HepG2 (cell line): ENCODE results near the gene COQ5. TPM values are rescaled to one million over a fixed set of nuclear protein-coding genes. Genes with fewer than 3 reads are reported as not detected.

ENCODE experiments used
- BCL6 ChIP-seq: IDR thresholded peaks from 2 replicates; pipeline ENCODE4 v1.6.1; 2016; ENCODE audit warnings: missing genetic modification reagents, missing compliant biosample characterization
- CREB3 ChIP-seq: sonication (generic); formaldehyde crosslinking; IDR thresholded peaks from 2 replicates; pipeline ENCODE4 v1.5.0; 2020; ENCODE audit warnings: missing genetic modification reagents
- CTCF ChIP-seq: sonication (generic); formaldehyde crosslinking; IDR thresholded peaks from 2 replicates; pipeline ENCODE4 v1.5.0; 2020; ENCODE audit warnings: mild to moderate bottlenecking, missing genetic modification reagents, moderate library complexity
- SOX5 ChIP-seq: IDR thresholded peaks from 2 replicates; pipeline ENCODE4 v1.6.1; 2016; ENCODE audit warnings: borderline replicate concordance
- ZBTB38 ChIP-seq: sonication (generic); formaldehyde crosslinking; IDR thresholded peaks from 2 replicates; pipeline ENCODE4 v1.5.1; 2020; ENCODE audit warnings: mild to moderate bottlenecking, missing genetic modification reagents
- ZFP36L1 ChIP-seq: sonication (generic); formaldehyde crosslinking; IDR thresholded peaks from 2 replicates; pipeline ENCODE4 v1.8.0; 2022; ENCODE audit warnings: mild to moderate bottlenecking, missing genetic modification reagents, moderate library complexity
- ZKSCAN5 ChIP-seq: sonication (generic); formaldehyde crosslinking; IDR thresholded peaks from 2 replicates; pipeline ENCODE4 v1.5.1; 2020; ENCODE audit warnings: mild to moderate bottlenecking, missing genetic modification reagents
- ZNF143 ChIP-seq: sonication (generic); formaldehyde crosslinking; IDR thresholded peaks from 2 replicates; pipeline ENCODE4 v1.4.0; 2020; ENCODE audit warnings: missing genetic modification reagents
- ZNF225 ChIP-seq: sonication (generic); formaldehyde crosslinking; IDR thresholded peaks from 2 replicates; pipeline ENCODE4 v1.4.0; 2020; ENCODE audit warnings: mild to moderate bottlenecking, missing genetic modification reagents
- ZNF3 ChIP-seq: IDR thresholded peaks from 2 replicates; pipeline ENCODE4 v1.7.0; 2017; ENCODE audit warnings: inconsistent platforms
- ZNF878 ChIP-seq: sonication (generic); formaldehyde crosslinking; IDR thresholded peaks from 2 replicates; pipeline ENCODE4 v1.8.1; 2023; ENCODE audit warnings: mild to moderate bottlenecking, missing genetic modification reagents, moderate library complexity
- ZSCAN25 ChIP-seq: sonication (generic); formaldehyde crosslinking; IDR thresholded peaks from 2 replicates; pipeline ENCODE4 v1.8.0; 2022; ENCODE audit warnings: mild to moderate bottlenecking, missing genetic modification reagents
- polyA plus RNA-seq, 8 experiments: library from polyadenylated mRNA; depleted of rRNA in 3 of 8; stranded (reverse) in 7 of 8; unstranded in 1 of 8; fragments of >200 nt; fragmentation: Illumina TruSeq in 4 of 8; extraction: Trizol in 4 of 8; gene quantifications; 2 replicates each; pipeline versions ENCODE4 v1.2.1 to v1.2.3, GENCODE V29; 2011 to 2016; ENCODE audit warnings: low read depth in 4 of 8, missing spikeins in 1 of 8, mixed read lengths in 1 of 8; ENCODE audit not compliant: insufficient read depth in 1 of 8
- total RNA-seq, 5 experiments: library from RNA; depleted of rRNA; stranded (reverse); fragments of >200 nt; fragmentation: Illumina TruSeq; extraction: Trizol; gene quantifications; 2 replicates each; pipeline ENCODE4 v1.2.3, GENCODE V29; 2016; ENCODE audit warnings: low read depth in 1 of 5
- TF ChIP-seq, protein P1 (sequence below): sonication (generic); formaldehyde crosslinking; IDR thresholded peaks from 2 replicates; pipeline ENCODE4 v1.4.0; 2020; ENCODE audit warnings: missing genetic modification reagents
- TF ChIP-seq, protein P2 (sequence below): sonication (generic); formaldehyde crosslinking; IDR thresholded peaks from 2 replicates; pipeline ENCODE4 v1.8.1; 2023; ENCODE audit warnings: mild to moderate bottlenecking, missing genetic modification reagents
- TF ChIP-seq, protein P3 (sequence below): sonication (generic); formaldehyde crosslinking; IDR thresholded peaks from 2 replicates; pipeline ENCODE4 v1.4.0; 2020; ENCODE audit warnings: missing genetic modification reagents; ENCODE audit errors: not compliant biosample characterization
- TF ChIP-seq, protein P4 (sequence below): sonication (generic); formaldehyde crosslinking; IDR thresholded peaks from 2 replicates; pipeline ENCODE4 v1.5.0; 2020; ENCODE audit warnings: mild to moderate bottlenecking, low read depth, missing genetic modification reagents, borderline replicate concordance
- TF ChIP-seq, protein P5 (sequence below): sonication (generic); formaldehyde crosslinking; IDR thresholded peaks from 2 replicates; pipeline ENCODE4 v1.5.1; 2020; ENCODE audit warnings: missing genetic modification reagents, mild to moderate bottlenecking, borderline replicate concordance

The COQ5 gene
- total and polyA plus RNA-seq, 2 of the 13 experiments (the other 11 are each of a cell fraction or from before 2014, with no cell fraction given) = 36.4 to 41.5 TPM

- TF ChIP-seq CREB3 (CRISPR knock-in tag) = no peak
- TF ChIP-seq BCL6 = 0 out of 2 replicates have a peak, but pooled peaks have one; percentile 3
- no peak for TF ChIP-seq ZFP36L1 (CRISPR knock-in tag)
- TF ChIP-seq, protein P1, sequence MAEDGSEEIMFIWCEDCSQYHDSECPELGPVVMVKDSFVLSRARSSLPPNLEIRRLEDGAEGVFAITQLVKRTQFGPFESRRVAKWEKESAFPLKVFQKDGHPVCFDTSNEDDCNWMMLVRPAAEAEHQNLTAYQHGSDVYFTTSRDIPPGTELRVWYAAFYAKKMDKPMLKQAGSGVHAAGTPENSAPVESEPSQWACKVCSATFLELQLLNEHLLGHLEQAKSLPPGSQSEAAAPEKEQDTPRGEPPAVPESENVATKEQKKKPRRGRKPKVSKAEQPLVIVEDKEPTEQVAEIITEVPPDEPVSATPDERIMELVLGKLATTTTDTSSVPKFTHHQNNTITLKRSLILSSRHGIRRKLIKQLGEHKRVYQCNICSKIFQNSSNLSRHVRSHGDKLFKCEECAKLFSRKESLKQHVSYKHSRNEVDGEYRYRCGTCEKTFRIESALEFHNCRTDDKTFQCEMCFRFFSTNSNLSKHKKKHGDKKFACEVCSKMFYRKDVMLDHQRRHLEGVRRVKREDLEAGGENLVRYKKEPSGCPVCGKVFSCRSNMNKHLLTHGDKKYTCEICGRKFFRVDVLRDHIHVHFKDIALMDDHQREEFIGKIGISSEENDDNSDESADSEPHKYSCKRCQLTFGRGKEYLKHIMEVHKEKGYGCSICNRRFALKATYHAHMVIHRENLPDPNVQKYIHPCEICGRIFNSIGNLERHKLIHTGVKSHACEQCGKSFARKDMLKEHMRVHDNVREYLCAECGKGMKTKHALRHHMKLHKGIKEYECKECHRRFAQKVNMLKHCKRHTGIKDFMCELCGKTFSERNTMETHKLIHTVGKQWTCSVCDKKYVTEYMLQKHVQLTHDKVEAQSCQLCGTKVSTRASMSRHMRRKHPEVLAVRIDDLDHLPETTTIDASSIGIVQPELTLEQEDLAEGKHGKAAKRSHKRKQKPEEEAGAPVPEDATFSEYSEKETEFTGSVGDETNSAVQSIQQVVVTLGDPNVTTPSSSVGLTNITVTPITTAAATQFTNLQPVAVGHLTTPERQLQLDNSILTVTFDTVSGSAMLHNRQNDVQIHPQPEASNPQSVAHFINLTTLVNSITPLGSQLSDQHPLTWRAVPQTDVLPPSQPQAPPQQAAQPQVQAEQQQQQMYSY (CRISPR knock-in tag) = no peak
- TF ChIP-seq, protein P2, sequence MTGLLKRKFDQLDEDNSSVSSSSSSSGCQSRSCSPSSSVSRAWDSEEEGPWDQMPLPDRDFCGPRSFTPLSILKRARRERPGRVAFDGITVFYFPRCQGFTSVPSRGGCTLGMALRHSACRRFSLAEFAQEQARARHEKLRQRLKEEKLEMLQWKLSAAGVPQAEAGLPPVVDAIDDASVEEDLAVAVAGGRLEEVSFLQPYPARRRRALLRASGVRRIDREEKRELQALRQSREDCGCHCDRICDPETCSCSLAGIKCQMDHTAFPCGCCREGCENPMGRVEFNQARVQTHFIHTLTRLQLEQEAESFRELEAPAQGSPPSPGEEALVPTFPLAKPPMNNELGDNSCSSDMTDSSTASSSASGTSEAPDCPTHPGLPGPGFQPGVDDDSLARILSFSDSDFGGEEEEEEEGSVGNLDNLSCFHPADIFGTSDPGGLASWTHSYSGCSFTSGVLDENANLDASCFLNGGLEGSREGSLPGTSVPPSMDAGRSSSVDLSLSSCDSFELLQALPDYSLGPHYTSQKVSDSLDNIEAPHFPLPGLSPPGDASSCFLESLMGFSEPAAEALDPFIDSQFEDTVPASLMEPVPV (CRISPR knock-in tag) = no peak
- no peak for TF ChIP-seq ZNF143
- TF ChIP-seq ZNF225 = no peak
- no peak for TF ChIP-seq ZNF3
- TF ChIP-seq, protein P3, sequence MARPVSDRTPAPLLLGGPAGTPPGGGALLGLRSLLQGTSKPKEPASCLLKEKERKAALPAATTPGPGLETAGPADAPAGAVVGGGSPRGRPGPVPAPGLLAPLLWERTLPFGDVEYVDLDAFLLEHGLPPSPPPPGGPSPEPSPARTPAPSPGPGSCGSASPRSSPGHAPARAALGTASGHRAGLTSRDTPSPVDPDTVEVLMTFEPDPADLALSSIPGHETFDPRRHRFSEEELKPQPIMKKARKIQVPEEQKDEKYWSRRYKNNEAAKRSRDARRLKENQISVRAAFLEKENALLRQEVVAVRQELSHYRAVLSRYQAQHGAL (CRISPR knock-in tag) = no peak
- no peak for TF ChIP-seq ZNF878 (CRISPR knock-in tag)
- 0 out of 2 replicates have a peak, but pooled peaks have one; percentile 40 for TF ChIP-seq ZSCAN25 (CRISPR knock-in tag)
- no peak for TF ChIP-seq ZKSCAN5 (CRISPR knock-in tag)
- no peak for TF ChIP-seq SOX5
- peak; percentile 50 for TF ChIP-seq CTCF (CRISPR knock-in tag)
- no peak for TF ChIP-seq ZBTB38 (CRISPR knock-in tag)
- TF ChIP-seq, protein P4, sequence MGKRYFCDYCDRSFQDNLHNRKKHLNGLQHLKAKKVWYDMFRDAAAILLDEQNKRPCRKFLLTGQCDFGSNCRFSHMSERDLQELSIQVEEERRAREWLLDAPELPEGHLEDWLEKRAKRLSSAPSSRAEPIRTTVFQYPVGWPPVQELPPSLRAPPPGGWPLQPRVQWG (CRISPR knock-in tag) = no peak
- TF ChIP-seq, protein P5, sequence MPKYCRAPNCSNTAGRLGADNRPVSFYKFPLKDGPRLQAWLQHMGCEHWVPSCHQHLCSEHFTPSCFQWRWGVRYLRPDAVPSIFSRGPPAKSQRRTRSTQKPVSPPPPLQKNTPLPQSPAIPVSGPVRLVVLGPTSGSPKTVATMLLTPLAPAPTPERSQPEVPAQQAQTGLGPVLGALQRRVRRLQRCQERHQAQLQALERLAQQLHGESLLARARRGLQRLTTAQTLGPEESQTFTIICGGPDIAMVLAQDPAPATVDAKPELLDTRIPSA = no peak
Measured at GRCh38 chr12:120529641-120530417, 871 bp upstream of the COQ5 start (continued).
